A673 (cell line): ENCODE measurements around the gene MAL. TPM values are rescaled to one million over a fixed set of nuclear protein-coding genes. Genes with fewer than 3 reads are reported as not detected.

Experiments
- BruUV-seq: library from RNA; stranded (reverse); fragments of 400-500 nt; replicated peaks from 2 replicates; lab custom pipeline; 2021; lab: Mats Ljungman, UMichigan
- CTCF ChIA-PET: fragments of 300-600 bp; sonication (Branson Sonifier 250); formaldehyde crosslinking; loops from one replicate; lab custom pipeline; 2022; ENCODE audit warnings: antibody characterized with exemption; lab: Charles Lee
- POLR2A ChIA-PET: fragments of 300-600 bp; sonication (Branson Sonifier 250); formaldehyde crosslinking; loops from one replicate; lab custom pipeline; 2022; ENCODE audit warnings: antibody characterized with exemption; ENCODE audit not compliant: low non-redundant PET; lab: Charles Lee
- DNase-seq: peaks from one replicate; pipeline ENCODE4 v3.0.0-alpha.2; 2015; ENCODE audit warnings: low spot score
- H3K27ac ChIP-seq: fragments of 200-600 bp; sonication (generic); 2 replicates; pipeline ENCODE4 v1.5.1; 2016; ENCODE audit warnings: mixed run types, low read depth, mild to moderate bottlenecking, mixed read lengths, antibody characterized with exemption, low read length; ENCODE audit not compliant: poor library complexity, severe bottlenecking
- H3K27me3 ChIP-seq: fragments of 200-600 bp; sonication (generic); replicated peaks from 2 replicates; pipeline ENCODE4 v1.6.1; 2017; ENCODE audit warnings: mixed run types, low read depth, mild to moderate bottlenecking, mixed read lengths, antibody characterized with exemption, low read length; ENCODE audit not compliant: insufficient read depth, poor library complexity
- H3K36me3 ChIP-seq: fragments of 200-600 bp; sonication (generic); 2 replicates; pipeline ENCODE4 v1.6.1; 2016; ENCODE audit warnings: mixed run types, mild to moderate bottlenecking, mixed read lengths, antibody characterized with exemption, low read length; ENCODE audit not compliant: insufficient read depth, poor library complexity, severe bottlenecking
- H3K4me1 ChIP-seq: fragments of 200-600 bp; sonication (generic); 2 replicates; pipeline ENCODE4 v1.6.1; 2017; ENCODE audit warnings: mixed run types, mild to moderate bottlenecking, mixed read lengths, antibody characterized with exemption, low read length; ENCODE audit not compliant: insufficient read depth, poor library complexity, severe bottlenecking
- H3K4me3 ChIP-seq: fragments of 200-600 bp; sonication (generic); 2 replicates; pipeline ENCODE4 v1.5.1; 2016; ENCODE audit warnings: low read depth, mixed run types, mild to moderate bottlenecking, mixed read lengths, low read length; ENCODE audit not compliant: poor library complexity, severe bottlenecking
- H3K9me3 ChIP-seq: fragments of 200-600 bp; sonication (generic); 2 replicates; pipeline ENCODE4 v1.6.1; 2016; ENCODE audit warnings: mixed run types, low read depth, mild to moderate bottlenecking, mixed read lengths, antibody characterized with exemption, low read length; ENCODE audit not compliant: poor library complexity, severe bottlenecking
- CTCF ChIP-seq: fragments of 300-800, 200-600 bp; sonication (generic); conservative IDR thresholded peaks from 2 replicates; pipeline ENCODE4 v1.5.1; 2017; ENCODE audit warnings: low read depth, mild to moderate bottlenecking, antibody characterized with exemption, low read length, moderate library complexity, mixed read lengths
- EZH2 ChIP-seq: fragments of 200-600 bp; sonication (generic); IDR thresholded peaks from 2 replicates; pipeline ENCODE4 v1.6.1; 2017; ENCODE audit warnings: borderline replicate concordance, low read depth, mild to moderate bottlenecking, mixed read lengths, antibody characterized with exemption, low read length; ENCODE audit not compliant: poor library complexity, severe bottlenecking
- intact Hi-C: fragments of 100-400 bp; cut with micrococcal nuclease; formaldehyde crosslinking; loops from one replicate; pipeline ENCODE4 v1.10.0; 2022; ENCODE audit not compliant: unreplicated experiment
- total RNA-seq: library from RNA; stranded (reverse); gene quantifications from 2 replicates; pipeline ENCODE4 v1.2.3, GENCODE V29; 2021

The MAL gene
- total RNA-seq, 1 experiment from 2014 or later, result not detected

- intact Hi-C loops, result no loop called here
- no peak for DNase-seq
- H3K4me1 ChIP-seq, result no peaks in the 10 kb centered on the region
- H3K27ac ChIP-seq, result no peak overlapping the region
- BruUV-seq, result no TSS peak
- H3K4me3 ChIP-seq, result no peak overlapping the region
- CTCF ChIA-PET, result no interaction called here
- H3K9me3 ChIP-seq, result no peaks in the 10 kb centered on the region
- TF ChIP-seq CTCF (no peak), EZH2 (no peak)
- H3K27me3 ChIP-seq, result no peaks in the 10 kb centered on the region
- POLR2A ChIA-PET, result no interaction called here
- no peaks in the 10 kb centered on the region for H3K36me3 ChIP-seq
Measured at GRCh38 chr2:95017071-95017501, 8.4 kb upstream of the MAL start.

- no peak for TF ChIP-seq CTCF
- TF ChIP-seq EZH2, result no peak
- H3K27me3 ChIP-seq, result peaks cover 4% of the 10 kb centered on the region
- no peak overlapping the region for H3K27ac ChIP-seq
- ChIA-PET POLR2A (no interaction called here), CTCF (no interaction called here)
- H3K9me3 ChIP-seq, result no peaks in the 10 kb centered on the region
- H3K36me3 ChIP-seq, result no peaks in the 10 kb centered on the region
- no peak for DNase-seq
- H3K4me3 ChIP-seq, result no peak overlapping the region
- no peaks in the 10 kb centered on the region for H3K4me1 ChIP-seq
- no TSS peak for BruUV-seq
- intact Hi-C loops, result no loop called here
Measured at GRCh38 chr2:95017836-95018235, 7.7 kb upstream of the MAL start.

- no TSS peak for BruUV-seq
- H3K9me3 ChIP-seq, result no peaks in the 10 kb centered on the region
- no peak overlapping the region for H3K4me3 ChIP-seq
- TF ChIP-seq EZH2 (no peak), CTCF (no peak)
- DNase-seq, result no peak
- CTCF ChIA-PET, result no interaction called here
- POLR2A ChIA-PET, result no interaction called here
- H3K4me1 ChIP-seq, result no peaks in the 10 kb centered on the region
- H3K36me3 ChIP-seq, result no peaks in the 10 kb centered on the region
- intact Hi-C loops, result no loop called here
- no peak overlapping the region for H3K27ac ChIP-seq
- H3K27me3 ChIP-seq, result peaks cover 9% of the 10 kb centered on the region
Measured at GRCh38 chr2:95018301-95018700, 7.2 kb upstream of the MAL start.
